PFSK-1 (cell line): ENCODE results near the gene SLIT3.

Experiments used
- FOXP2 ChIP-seq: optimal IDR thresholded peaks from 2 replicates; pipeline ENCODE3; 2011; ENCODE audit warnings: borderline replicate concordance, control low read depth, inconsistent platforms; ENCODE audit not compliant: insufficient read depth; ENCODE audit errors: extremely low read length, extremely low read depth
- POLR2AphosphoS5 ChIP-seq: IDR thresholded peaks from 2 replicates; pipeline ENCODE4 v1.6.1; 2012; ENCODE audit warnings: low read depth, mild to moderate bottlenecking, control low read depth, low read length, moderate library complexity
- TAF1 ChIP-seq: IDR thresholded peaks from 2 replicates; pipeline ENCODE4 v1.6.1; 2012; ENCODE audit warnings: low read length, control low read depth, borderline replicate concordance; ENCODE audit not compliant: insufficient read depth
- TF ChIP-seq, protein P1 (sequence below), 2 experiments: IDR thresholded peaks; 2 replicates each; pipeline versions ENCODE4 v1.6.1 to v1.8.0; 2011 to 2012; ENCODE audit warnings: low read depth in 2 of 2, low read length in 2 of 2, control low read depth in 1 of 2, inconsistent platforms in 1 of 2, mild to moderate bottlenecking in 1 of 2, moderate library complexity in 1 of 2; ENCODE audit not compliant: insufficient read depth in 1 of 2

DNA sequence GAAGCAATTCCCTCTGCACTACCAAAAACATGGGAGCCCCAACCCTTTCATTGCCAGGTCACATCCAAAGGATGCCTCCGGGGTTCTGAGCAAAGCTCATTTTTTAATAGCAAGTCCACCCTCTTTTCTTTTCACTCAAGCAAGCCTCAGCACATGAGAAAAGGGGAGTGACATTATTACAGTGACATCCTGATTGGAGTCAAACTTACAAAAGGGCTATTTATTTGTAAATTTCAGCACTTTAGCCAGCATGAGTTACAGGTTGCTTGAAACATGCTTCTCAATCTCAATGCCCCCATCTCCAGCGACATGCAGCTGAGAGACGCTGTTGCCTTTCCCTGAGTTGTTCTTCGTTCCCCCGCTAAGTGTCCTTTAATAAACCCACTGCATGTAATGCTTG, 483.3 kb downstream of the SLIT3 start:
- no peak for TF ChIP-seq POLR2AphosphoS5
- no peak for TF ChIP-seq FOXP2
- TF ChIP-seq, protein P1, sequence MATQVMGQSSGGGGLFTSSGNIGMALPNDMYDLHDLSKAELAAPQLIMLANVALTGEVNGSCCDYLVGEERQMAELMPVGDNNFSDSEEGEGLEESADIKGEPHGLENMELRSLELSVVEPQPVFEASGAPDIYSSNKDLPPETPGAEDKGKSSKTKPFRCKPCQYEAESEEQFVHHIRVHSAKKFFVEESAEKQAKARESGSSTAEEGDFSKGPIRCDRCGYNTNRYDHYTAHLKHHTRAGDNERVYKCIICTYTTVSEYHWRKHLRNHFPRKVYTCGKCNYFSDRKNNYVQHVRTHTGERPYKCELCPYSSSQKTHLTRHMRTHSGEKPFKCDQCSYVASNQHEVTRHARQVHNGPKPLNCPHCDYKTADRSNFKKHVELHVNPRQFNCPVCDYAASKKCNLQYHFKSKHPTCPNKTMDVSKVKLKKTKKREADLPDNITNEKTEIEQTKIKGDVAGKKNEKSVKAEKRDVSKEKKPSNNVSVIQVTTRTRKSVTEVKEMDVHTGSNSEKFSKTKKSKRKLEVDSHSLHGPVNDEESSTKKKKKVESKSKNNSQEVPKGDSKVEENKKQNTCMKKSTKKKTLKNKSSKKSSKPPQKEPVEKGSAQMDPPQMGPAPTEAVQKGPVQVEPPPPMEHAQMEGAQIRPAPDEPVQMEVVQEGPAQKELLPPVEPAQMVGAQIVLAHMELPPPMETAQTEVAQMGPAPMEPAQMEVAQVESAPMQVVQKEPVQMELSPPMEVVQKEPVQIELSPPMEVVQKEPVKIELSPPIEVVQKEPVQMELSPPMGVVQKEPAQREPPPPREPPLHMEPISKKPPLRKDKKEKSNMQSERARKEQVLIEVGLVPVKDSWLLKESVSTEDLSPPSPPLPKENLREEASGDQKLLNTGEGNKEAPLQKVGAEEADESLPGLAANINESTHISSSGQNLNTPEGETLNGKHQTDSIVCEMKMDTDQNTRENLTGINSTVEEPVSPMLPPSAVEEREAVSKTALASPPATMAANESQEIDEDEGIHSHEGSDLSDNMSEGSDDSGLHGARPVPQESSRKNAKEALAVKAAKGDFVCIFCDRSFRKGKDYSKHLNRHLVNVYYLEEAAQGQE (IDR thresholded peaks at IDR 0.05; ENCODE audit: insufficient read depth in 1 of 2, low read depth in 2 of 2, low read length in 2 of 2) = no peak
- no peak for TF ChIP-seq TAF1
